ENCODE data around the gene CRABP2.

DNA sequence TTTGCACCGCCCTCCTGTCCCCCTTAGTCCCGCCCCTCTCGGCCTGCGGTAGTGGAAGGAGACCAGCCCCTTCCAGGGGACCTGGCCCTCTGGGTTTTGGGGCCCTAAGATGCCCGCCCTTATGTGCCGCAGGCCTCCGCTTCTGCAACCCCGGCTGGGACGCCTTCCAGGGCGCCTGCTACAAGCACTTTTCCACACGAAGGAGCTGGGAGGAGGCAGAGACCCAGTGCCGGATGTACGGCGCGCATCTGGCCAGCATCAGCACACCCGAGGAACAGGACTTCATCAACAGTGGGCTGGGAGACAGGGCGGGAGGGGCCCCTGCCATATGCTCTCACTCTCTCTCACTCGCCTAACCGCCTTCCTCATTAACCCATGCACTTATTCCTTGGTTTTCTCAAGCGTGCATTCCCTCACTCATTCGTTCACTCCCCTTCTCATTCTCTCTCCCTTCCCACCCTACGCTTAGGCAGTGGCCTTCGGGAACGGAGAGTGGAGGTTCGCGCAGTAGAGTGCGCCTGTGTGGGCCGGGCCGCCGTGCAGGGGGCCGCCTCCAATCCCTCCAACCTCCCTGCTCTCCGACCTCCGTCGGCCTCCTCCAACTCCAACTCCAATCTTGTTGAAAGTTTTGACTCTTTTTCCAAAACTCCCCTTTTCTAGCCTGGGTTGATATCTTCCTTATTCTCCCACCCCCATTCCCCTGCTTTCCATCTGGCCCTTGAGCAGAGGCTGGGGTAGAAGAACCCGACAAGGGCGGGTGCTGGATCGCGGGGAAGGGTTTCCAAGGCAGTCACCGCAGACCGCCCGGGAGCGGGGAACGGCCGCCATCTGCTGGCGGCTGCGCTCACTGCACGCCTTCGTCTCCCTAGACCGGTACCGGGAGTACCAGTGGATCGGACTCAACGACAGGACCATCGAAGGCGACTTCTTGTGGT is 48.3 kb downstream of the CRABP2 start:
- TF ChIP-seq, protein P1, sequence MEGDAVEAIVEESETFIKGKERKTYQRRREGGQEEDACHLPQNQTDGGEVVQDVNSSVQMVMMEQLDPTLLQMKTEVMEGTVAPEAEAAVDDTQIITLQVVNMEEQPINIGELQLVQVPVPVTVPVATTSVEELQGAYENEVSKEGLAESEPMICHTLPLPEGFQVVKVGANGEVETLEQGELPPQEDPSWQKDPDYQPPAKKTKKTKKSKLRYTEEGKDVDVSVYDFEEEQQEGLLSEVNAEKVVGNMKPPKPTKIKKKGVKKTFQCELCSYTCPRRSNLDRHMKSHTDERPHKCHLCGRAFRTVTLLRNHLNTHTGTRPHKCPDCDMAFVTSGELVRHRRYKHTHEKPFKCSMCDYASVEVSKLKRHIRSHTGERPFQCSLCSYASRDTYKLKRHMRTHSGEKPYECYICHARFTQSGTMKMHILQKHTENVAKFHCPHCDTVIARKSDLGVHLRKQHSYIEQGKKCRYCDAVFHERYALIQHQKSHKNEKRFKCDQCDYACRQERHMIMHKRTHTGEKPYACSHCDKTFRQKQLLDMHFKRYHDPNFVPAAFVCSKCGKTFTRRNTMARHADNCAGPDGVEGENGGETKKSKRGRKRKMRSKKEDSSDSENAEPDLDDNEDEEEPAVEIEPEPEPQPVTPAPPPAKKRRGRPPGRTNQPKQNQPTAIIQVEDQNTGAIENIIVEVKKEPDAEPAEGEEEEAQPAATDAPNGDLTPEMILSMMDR (conservative IDR thresholded peaks at IDR 0.05; ENCODE audit: low read depth in 2 of 2): peak; percentile 83 to 96
- TF ChIP-seq EZH2 (IDR thresholded peaks at IDR 0.05; ENCODE audit: low read depth, unreplicated experiment) (peak; percentile 80), POLR2AphosphoS5 (IDR thresholded peaks at IDR 0.05; ENCODE audit: low read depth) (peak; percentile 53)
- TF ChIP-seq, protein P2, sequence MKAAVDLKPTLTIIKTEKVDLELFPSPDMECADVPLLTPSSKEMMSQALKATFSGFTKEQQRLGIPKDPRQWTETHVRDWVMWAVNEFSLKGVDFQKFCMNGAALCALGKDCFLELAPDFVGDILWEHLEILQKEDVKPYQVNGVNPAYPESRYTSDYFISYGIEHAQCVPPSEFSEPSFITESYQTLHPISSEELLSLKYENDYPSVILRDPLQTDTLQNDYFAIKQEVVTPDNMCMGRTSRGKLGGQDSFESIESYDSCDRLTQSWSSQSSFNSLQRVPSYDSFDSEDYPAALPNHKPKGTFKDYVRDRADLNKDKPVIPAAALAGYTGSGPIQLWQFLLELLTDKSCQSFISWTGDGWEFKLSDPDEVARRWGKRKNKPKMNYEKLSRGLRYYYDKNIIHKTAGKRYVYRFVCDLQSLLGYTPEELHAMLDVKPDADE (IDR thresholded peaks at IDR 0.05): no peak; the same call in 1 of the 2 replicates
